Muscle layer of colon (tissue), 2 donors: ENCODE data around the gene TRPM3.

Experiments used
- H3K27ac ChIP-seq: one replicate; pipeline ENCODE4 v1.7.0; 2013; ENCODE audit warnings: low read depth, mild to moderate bottlenecking, low read length, moderate library complexity
- H3K27me3 ChIP-seq, 2 donors: one replicate each; pipeline ENCODE4 v1.7.0; 2013; ENCODE audit warnings: low read length in 2 of 2, mild to moderate bottlenecking in 2 of 2; ENCODE audit not compliant: insufficient read depth in 2 of 2, control insufficient read depth in 1 of 2
- H3K36me3 ChIP-seq: one replicate; pipeline ENCODE4 v1.7.0; 2013; ENCODE audit warnings: mild to moderate bottlenecking, low read length; ENCODE audit not compliant: insufficient read depth
- H3K4me1 ChIP-seq: one replicate; pipeline ENCODE4 v1.7.0; 2013; ENCODE audit warnings: mild to moderate bottlenecking, low read length; ENCODE audit not compliant: insufficient read depth
- H3K4me3 ChIP-seq, 2 donors: one replicate each; pipeline ENCODE4 v1.7.0; 2013; ENCODE audit warnings: low read length in 2 of 2, low read depth in 1 of 2, mild to moderate bottlenecking in 1 of 2, moderate library complexity in 1 of 2
- H3K9ac ChIP-seq: one replicate; pipeline ENCODE4 v1.7.0; 2013; ENCODE audit warnings: low read length
- H3K9me3 ChIP-seq: one replicate; pipeline ENCODE4 v1.7.0; 2013; ENCODE audit warnings: mild to moderate bottlenecking, low read length
- donor health status: abdominal sarcoma.
- donor health status: Adenocarcinoma of cecum.

Gene TRPM3

GRCh38 chr9:70923961-70924360 lies 197.5 kb downstream of the TRPM3 start:
- Histone ChIP-seq H3K4me3 (no peak overlapping the region), H3K9ac (no peak overlapping the region), H3K4me1 (no peaks in the 10 kb centered on the region), H3K36me3 (no peaks in the 10 kb centered on the region), H3K27me3 (no peaks in the 10 kb centered on the region), H3K27ac (no peak overlapping the region), H3K9me3 (no peaks in the 10 kb centered on the region)

- no peaks in the 10 kb centered on the region for H3K27me3 ChIP-seq
- H3K4me1 ChIP-seq: no peaks in the 10 kb centered on the region
- H3K9me3 ChIP-seq: no peaks in the 10 kb centered on the region
- no peak overlapping the region for H3K9ac ChIP-seq
- no peak overlapping the region for H3K27ac ChIP-seq
- H3K36me3 ChIP-seq: no peaks in the 10 kb centered on the region
- H3K4me3 ChIP-seq: no peak overlapping the region
Observed at GRCh38 chr9:70921136-70921535, 200.3 kb downstream of the TRPM3 start.

GRCh38 chr9:70917277-70917676 lies 204.1 kb downstream of the TRPM3 start:
- no peak overlapping the region for H3K27ac ChIP-seq

GRCh38 chr9:70911791-70912190 lies 209.6 kb downstream of the TRPM3 start:
- Histone ChIP-seq H3K27me3 (no peaks in the 10 kb centered on the region), H3K4me3 (no peak overlapping the region), H3K4me1 (no peaks in the 10 kb centered on the region), H3K9ac (no peak overlapping the region), H3K27ac (no peak overlapping the region), H3K9me3 (no peaks in the 10 kb centered on the region), H3K36me3 (no peaks in the 10 kb centered on the region)

More at GRCh38 chr9:70917277-70917676, 204.1 kb downstream of the TRPM3 start:
- H3K4me3 ChIP-seq: no peak overlapping the region
- no peaks in the 10 kb centered on the region for H3K4me1 ChIP-seq
- H3K27me3 ChIP-seq: no peaks in the 10 kb centered on the region
- H3K9ac ChIP-seq: no peak overlapping the region
- H3K36me3 ChIP-seq: no peaks in the 10 kb centered on the region
- no peaks in the 10 kb centered on the region for H3K9me3 ChIP-seq

GRCh38 chr9:70910598-70910997 lies 210.8 kb downstream of the TRPM3 start:
- Histone ChIP-seq H3K27me3 (no peaks in the 10 kb centered on the region), H3K9ac (no peak overlapping the region), H3K4me1 (no peaks in the 10 kb centered on the region), H3K27ac (no peak overlapping the region), H3K4me3 (no peak overlapping the region), H3K36me3 (no peaks in the 10 kb centered on the region), H3K9me3 (no peaks in the 10 kb centered on the region)

GRCh38 chr9:70902692-70903131 lies 218.7 kb downstream of the TRPM3 start:
- Histone ChIP-seq H3K27me3 (no peaks in the 10 kb centered on the region), H3K9me3 (no peaks in the 10 kb centered on the region), H3K36me3 (no peaks in the 10 kb centered on the region), H3K4me3 (no peak overlapping the region), H3K4me1 (no peaks in the 10 kb centered on the region), H3K9ac (no peak overlapping the region), H3K27ac (no peak overlapping the region)

- Histone ChIP-seq H3K4me1 (no peaks in the 10 kb centered on the region), H3K9me3 (no peaks in the 10 kb centered on the region), H3K27ac (no peak overlapping the region), H3K9ac (no peak overlapping the region), H3K4me3 (no peak overlapping the region), H3K27me3 (no peaks in the 10 kb centered on the region), H3K36me3 (no peaks in the 10 kb centered on the region)
Observed at GRCh38 chr9:70902171-70902570, 219.2 kb downstream of the TRPM3 start.

- Histone ChIP-seq H3K9ac (no peak overlapping the region), H3K4me3 (no peak overlapping the region), H3K27me3 (no peaks in the 10 kb centered on the region), H3K9me3 (no peaks in the 10 kb centered on the region), H3K4me1 (no peaks in the 10 kb centered on the region), H3K36me3 (no peaks in the 10 kb centered on the region), H3K27ac (no peak overlapping the region)
Observed at GRCh38 chr9:70901746-70902145, 219.7 kb downstream of the TRPM3 start.

GRCh38 chr9:70901013-70901412 lies 220.4 kb downstream of the TRPM3 start:
- H3K9ac ChIP-seq: no peak overlapping the region
- H3K27ac ChIP-seq: no peak overlapping the region
- H3K4me1 ChIP-seq: no peaks in the 10 kb centered on the region
- H3K4me3 ChIP-seq: no peak overlapping the region
- H3K9me3 ChIP-seq: no peaks in the 10 kb centered on the region
- no peaks in the 10 kb centered on the region for H3K27me3 ChIP-seq
- H3K36me3 ChIP-seq: no peaks in the 10 kb centered on the region

GRCh38 chr9:70893580-70894122 lies 227.8 kb downstream of the TRPM3 start:
- Histone ChIP-seq H3K9me3 (no peaks in the 10 kb centered on the region), H3K27ac (no peak overlapping the region), H3K36me3 (no peaks in the 10 kb centered on the region), H3K27me3 (no peaks in the 10 kb centered on the region), H3K9ac (no peak overlapping the region), H3K4me1 (no peaks in the 10 kb centered on the region), H3K4me3 (no peak overlapping the region)

GRCh38 chr9:70888471-70888870 lies 232.9 kb downstream of the TRPM3 start:
- Histone ChIP-seq H3K9ac (no peak overlapping the region), H3K27ac (no peak overlapping the region), H3K36me3 (no peaks in the 10 kb centered on the region), H3K4me1 (no peaks in the 10 kb centered on the region), H3K4me3 (no peak overlapping the region), H3K27me3 (no peaks in the 10 kb centered on the region), H3K9me3 (no peaks in the 10 kb centered on the region)

- H3K4me3 ChIP-seq: no peak overlapping the region
- H3K27ac ChIP-seq: no peak overlapping the region
- no peaks in the 10 kb centered on the region for H3K36me3 ChIP-seq
- no peaks in the 10 kb centered on the region for H3K27me3 ChIP-seq
- H3K4me1 ChIP-seq: no peaks in the 10 kb centered on the region
- no peaks in the 10 kb centered on the region for H3K9me3 ChIP-seq
- no peak overlapping the region for H3K9ac ChIP-seq
Observed at GRCh38 chr9:70887826-70888225, 233.6 kb downstream of the TRPM3 start.
